Measurements from ENCODE around the gene STIM1.

Gene STIM1

GRCh38 chr11:3954448-3955298 is 99.2 kb downstream of the STIM1 start:
- no peak for DNase-seq

GRCh38 chr11:3955299-3955665 is 99.8 kb downstream of the STIM1 start:
- no peak for DNase-seq

GRCh38 chr11:3956038-3956437 is 100.6 kb downstream of the STIM1 start:
- DNase-seq = no peak

DNA sequence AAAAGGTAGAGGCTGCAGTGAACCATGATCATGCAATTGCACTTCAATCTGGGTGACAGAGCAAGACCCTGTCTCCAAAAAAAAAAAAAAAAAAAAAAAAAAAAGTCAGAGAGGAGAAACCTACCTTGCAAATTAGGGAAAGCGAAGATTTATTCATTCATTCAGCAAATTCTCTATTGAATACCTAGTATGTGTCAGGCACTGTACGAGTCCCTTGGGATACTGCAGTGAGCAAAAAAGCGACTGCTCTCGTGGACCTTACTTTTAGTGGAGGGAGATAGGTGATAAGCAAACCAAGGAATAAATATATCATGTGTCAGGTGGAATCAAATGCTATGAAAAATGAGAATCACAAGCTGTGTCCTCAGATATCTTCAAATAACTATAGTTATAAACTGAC is 101.3 kb downstream of the STIM1 start:
- no peak for DNase-seq

- no peak for DNase-seq
Observed at GRCh38 chr11:3957437-3957836, 102.0 kb downstream of the STIM1 start.

DNA sequence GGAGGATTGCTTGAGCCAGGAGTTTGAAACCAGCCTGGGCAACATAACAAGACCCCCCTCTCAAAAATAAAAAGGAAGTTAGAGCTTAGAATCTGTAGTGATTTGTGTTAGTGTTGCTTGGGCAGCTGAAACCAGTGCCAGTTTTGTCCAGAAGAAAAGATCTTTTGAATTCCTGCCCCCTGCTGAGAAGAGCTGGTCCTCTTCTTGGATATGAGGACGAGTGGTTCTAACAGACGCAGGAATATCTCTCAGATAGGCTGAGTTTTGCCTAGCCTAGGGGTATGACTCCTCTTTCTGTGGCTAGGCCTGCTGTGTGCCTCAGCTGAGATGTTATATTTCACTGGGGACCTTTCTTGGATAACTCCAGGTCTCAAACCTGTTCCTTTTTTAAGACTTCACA is 102.8 kb downstream of the STIM1 start:
- no peak for DNase-seq

GRCh38 chr11:3959015-3959902 is 103.8 kb downstream of the STIM1 start:
- DNase-seq = peak; percentile 11 to 40

DNA sequence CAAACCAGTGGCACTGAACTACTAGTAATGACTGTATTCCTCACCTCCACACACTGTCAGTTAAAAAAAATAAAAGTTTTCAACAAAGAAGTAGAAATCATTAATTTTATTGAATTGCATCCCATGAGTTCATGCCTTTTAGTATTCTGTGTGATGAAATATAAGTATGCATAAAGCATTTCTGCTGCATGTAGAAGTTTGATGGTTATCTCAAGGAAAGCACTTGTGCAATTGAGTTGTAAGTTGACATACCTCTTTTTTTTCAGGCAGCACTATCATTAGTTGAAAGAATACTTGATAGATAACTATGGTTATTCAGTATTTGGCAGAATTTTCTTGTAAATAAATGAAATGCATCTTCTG is 104.4 kb downstream of the STIM1 start:
- DNase-seq = no peak

GRCh38 chr11:3962406-3962840 is 107.0 kb downstream of the STIM1 start:
- DNase-seq = no peak

DNA sequence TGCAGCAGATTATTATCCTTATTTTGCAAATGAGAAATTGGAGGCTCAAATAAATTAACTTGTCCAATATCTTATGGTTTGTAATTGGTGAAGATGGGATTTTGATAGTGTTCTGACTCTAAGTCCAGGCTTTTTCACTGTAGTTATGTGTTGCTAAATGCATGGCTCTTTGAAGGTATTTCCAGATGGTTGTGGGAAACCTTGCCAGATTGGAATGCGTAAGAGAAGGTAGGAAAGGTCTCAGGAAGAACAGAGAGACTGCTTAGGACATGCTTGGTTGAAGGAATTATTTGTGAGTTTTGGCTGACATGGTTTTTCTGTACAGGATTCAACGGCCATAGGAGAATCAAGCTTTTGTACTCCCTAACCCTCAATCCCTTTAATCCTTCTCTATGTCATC is 108.6 kb downstream of the STIM1 start:
- no peak for DNase-seq

- DNase-seq = no peak
Observed at GRCh38 chr11:3964935-3965604, 109.6 kb downstream of the STIM1 start.

GRCh38 chr11:3967695-3968094 is 112.2 kb downstream of the STIM1 start:
- no peak for DNase-seq

DNA sequence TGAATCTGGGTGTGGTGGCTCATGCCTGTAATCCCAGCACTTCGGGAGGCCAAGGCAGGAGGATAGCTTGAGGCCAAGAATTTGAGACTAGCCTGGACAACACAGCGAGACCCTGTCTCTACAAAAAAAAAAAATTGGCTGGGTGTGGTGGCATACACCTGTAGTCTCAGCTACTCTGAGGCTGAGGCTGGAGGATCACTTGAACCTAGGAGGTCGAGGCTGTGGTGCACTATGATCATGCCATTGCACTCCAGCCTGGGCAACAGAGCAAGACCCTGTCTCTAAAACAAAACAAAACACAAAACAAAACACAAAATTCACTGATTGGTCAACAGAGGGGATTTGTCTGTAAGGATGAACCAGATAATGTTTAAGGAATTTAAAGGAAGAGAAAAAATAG is 113.7 kb downstream of the STIM1 start:
- DNase-seq = no peak

DNA sequence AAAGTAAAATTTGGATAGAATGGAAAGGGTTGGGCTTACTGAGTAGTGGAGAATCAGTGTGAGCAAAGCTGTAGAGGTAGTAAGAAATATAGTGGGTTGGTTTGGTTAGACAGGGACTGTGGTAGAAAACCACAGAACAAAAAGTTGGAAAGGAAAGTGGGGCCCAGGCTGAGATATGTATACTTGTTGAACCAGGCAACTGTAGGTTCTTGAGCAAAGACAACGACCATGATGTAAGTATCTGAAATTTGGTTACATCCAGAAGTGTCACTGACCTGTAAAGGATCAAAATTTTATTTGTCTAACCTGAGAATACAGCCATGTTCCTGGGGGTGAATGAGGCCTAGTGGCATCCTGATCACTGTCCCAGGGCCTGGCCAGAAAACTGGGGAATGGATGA is 114.1 kb downstream of the STIM1 start:
- DNase-seq = no peak

DNA sequence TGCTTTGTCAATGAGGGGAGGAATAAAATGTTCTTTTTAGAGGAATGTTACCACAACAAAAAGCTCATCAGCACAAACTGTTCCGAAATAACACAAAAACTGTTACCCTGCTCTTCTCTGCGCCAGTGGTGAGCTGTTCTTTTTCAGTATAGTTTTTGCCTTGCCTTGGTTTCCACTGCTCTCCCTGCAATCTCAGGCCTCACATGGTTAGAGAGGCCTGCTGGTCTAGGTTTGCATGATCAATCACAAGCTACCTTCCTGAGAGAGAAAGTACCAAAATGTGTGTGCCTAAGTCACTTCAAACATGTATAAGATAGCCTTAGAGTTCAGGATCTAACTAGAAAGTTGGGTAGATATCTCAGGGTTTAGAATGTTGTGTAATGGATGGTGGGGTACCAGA is 114.6 kb downstream of the STIM1 start:
- no peak for DNase-seq

DNA sequence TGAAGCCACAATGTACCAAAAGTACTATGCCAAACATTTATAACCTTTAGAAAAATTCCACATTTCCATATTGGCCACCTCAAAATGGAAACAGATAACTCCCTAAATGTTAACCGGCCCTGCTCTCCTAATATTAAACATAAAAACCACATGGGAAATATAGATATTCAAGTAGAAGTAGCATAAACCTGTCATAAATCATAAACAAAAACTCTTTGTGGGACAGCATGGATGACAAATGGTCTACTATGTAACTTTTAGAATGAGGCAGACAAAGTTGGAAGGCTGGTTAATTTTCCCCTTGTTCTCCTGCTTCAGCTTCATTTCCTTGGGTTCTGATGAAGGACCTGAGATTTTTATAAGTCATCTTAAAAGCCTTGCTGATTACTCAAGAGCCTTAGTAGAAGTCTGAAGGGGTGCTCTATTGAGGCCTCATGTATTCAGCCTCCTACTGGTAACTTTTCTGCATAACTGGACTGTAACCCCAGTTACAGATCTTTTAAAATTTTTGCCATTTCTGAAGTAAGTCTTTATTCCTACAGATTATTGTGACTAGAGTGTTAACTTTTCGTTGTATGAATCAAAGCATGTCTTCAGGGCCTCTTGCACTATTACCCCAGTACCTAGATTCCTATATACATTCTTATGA is 116.4 kb downstream of the STIM1 start:
- DNase-seq = peak; percentile 12 to 27

DNA sequence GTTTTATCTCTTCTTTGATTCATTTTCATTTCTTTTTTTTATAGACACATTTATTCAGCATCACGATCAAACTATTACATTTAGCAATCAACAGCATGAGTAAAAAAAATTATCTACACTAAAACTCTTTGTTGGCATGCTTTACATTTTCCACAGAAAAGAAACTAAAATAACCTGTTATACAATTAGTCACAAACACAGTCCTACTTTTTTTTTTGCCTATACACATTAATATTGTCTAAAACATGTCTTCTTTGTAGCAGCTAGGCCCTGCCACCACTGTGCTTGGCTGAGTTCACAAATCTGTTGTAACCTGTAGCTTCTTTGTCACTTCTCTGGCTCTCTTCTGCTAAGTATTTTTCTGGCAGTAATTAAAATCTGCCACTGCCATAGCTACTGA is 117.0 kb downstream of the STIM1 start:
- no peak for DNase-seq

DNA sequence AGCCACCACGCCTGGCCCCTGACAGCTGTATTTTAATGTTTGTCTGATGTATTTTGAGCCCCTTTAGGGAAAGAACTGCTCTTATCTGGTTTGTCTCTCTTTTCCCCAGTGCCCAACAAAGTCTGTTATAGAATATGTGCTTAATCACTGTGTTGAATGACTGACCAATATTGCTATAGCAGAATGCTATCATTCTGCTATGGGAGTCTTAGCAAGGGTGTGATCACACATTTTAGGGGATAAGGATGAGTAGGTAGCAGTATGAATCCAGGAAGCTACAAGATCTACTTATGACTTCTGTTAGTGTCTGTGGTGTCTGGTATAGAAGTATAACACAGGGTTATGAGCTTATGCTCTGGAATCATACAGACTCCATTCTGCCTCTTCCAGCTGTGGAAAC is 121.6 kb downstream of the STIM1 start:
- DNase-seq = no peak

DNA sequence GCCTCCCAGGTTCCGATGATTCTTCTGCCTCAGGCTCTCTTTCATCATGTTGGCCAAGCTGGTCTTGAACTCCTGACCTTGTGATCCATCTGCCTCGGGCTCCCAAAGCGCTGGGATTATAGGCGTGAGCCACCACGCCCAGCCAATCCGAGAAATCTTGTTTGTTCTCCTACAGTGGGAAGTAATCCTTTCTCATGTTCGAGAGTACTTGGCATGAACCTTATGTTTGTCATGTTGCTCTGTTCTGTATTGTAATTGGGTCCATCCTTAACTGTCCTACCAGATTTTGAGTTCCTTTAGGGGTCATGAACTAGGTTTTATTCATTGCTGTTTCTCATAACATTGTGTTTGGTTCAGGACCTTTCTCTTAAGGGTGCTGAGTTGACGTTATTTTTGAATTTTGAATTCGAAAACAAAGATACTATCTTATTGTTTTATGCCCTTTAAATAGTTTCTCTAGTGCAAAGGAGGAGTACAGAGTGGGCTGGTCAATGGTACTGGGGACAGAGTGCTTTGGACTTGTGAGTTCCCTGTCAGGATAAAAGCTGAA is 125.7 kb downstream of the STIM1 start:
- no peak for DNase-seq

DNA sequence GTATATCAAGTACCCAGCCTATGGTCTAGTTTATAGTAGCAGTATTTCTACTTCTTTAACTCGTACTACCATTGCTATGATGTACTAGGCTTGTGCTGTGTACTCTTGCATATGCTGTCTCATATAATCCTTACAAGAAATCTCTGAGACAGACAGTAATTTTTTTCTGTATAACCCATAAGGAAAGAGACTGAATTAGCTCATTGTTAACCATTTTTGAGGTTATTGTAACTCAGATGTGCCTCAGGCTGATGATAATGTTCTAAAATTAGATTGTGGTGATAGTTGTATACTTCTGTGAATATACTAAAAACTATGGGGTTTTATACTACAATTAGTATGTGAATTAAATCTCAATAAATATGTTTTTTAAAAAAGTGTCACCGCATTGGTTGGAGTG is 127.0 kb downstream of the STIM1 start:
- DNase-seq = no peak

DNA sequence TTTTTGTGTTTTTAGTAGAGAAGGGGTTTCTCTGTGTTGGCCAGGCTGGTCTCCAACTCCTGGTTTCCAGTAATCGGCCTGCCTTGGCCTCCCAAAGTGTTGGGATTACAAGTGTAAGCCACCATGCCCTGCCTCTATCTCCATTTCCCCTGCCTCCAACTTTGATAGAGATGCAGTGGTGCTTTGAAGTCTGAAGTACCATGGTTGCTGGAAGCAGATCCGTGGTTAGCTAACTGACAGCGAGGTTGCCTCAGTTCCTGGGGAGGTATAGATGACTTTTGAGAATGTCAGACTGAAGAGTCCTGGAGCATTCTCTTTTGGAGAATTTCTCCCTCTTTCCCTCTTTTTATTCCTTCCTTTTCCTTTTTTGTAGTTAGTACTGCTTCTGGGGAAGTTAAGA is 127.6 kb downstream of the STIM1 start:
- peak in 1 of 2 experiments; percentile 9 for DNase-seq

DNA sequence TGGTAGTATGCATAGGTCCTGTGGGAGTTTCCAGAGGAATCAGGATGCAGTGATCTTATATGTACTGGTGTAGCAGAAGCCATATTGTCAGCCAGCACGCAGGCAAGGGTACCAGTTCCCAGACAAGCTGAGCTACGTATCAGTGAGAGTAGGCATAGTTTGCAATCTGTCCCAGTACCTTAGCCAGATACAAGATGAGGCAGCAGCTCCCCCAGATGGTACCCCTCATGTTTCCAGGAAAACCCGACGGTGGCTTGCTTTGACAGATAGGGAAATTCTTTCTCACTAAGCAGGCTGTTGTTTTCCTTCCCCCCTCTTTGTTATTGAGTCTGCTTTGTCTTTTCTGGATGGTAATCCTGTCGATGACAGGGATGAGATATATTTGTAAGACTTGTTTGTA is 129.4 kb downstream of the STIM1 start:
- no peak for DNase-seq

DNA sequence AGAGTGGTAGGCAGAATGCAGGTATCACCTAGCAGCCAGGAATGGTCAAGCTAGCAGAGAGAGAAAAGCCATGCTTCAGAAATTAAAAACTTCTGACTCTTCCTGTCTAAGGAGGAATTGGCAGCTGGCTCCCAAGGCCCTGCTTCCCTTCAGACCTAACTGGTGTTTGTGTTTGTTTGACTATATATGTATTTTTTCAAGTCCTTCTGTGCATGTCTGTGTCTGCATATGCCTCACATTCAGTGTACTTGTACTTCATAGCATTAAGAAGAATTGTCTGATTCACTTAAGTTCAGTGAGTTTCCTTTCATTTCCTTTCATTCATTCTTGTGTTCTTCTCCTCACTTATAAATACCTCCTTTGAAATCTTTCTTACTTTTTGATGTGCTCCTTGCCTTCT is 130.2 kb downstream of the STIM1 start:
- no peak for DNase-seq
